CD14-positive monocyte (primary cell): ENCODE results near the gene NMT1. TPM values are rescaled to one million over a fixed set of nuclear protein-coding genes. Genes with fewer than 3 reads are reported as not detected.

Source experiments
- DNase-seq, 3 donors: peaks; one replicate each; pipeline ENCODE4 v3.0.0-alpha.2; 2011 to 2022
- H2AFZ ChIP-seq: 2 replicates; pipeline ENCODE4 v1.6.0; 2012; ENCODE audit warnings: mild to moderate bottlenecking, low read depth, low read length, inconsistent platforms; ENCODE audit not compliant: insufficient read depth, poor library complexity, severe bottlenecking
- H3K27ac ChIP-seq, 2 donors: 1 replicate in 1 of 2; 2 replicates in 1 of 2; pipeline ENCODE4 v1.5.1; 2012 to 2013; ENCODE audit warnings: low read length in 2 of 2, control low read depth in 1 of 2, inconsistent platforms in 1 of 2, low read depth in 1 of 2, mild to moderate bottlenecking in 1 of 2
- H3K27me3 ChIP-seq, 2 donors: one replicate each; pipeline versions ENCODE4 v1.6.0 to v1.6.1; 2011 to 2013; ENCODE audit warnings: low read length in 2 of 2; ENCODE audit not compliant: control insufficient read depth in 2 of 2, insufficient read depth in 2 of 2
- H3K36me3 ChIP-seq, 2 donors: replicated peaks in 1 of 2; 1 replicate in 1 of 2; 2 replicates in 1 of 2; pipeline versions ENCODE4 v1.5.1 to v1.6.1; 2012 to 2013; ENCODE audit warnings: low read length in 2 of 2, control low read depth in 1 of 2, inconsistent platforms in 1 of 2, mild to moderate bottlenecking in 1 of 2; ENCODE audit not compliant: insufficient read depth in 2 of 2, control insufficient read depth in 1 of 2
- H3K4me1 ChIP-seq, 2 donors: 1 replicate in 1 of 2; 2 replicates in 1 of 2; pipeline versions ENCODE4 v1.5.1 to v1.6.1; 2012 to 2013; ENCODE audit warnings: low read length in 2 of 2, control low read depth in 1 of 2, inconsistent platforms in 1 of 2, mild to moderate bottlenecking in 1 of 2, moderate library complexity in 1 of 2; ENCODE audit not compliant: insufficient read depth in 2 of 2, control insufficient read depth in 1 of 2
- H3K4me2 ChIP-seq: replicated peaks from 2 replicates; pipeline ENCODE3; 2012; ENCODE audit warnings: low read length, moderate library complexity, mild to moderate bottlenecking; ENCODE audit not compliant: poor library complexity, severe bottlenecking; ENCODE audit errors: extremely low read depth
- H3K4me3 ChIP-seq, 3 experiments: fragments of 200-600 bp in 1 of 3; sonication (generic) in 1 of 3; replicated peaks in 1 of 3; 1 replicate in 2 of 3; 2 replicates in 1 of 3; pipeline ENCODE4 v1.5.1; 2011 to 2013; ENCODE audit warnings: low read length in 3 of 3, mild to moderate bottlenecking in 3 of 3, control low read depth in 2 of 3, low read depth in 2 of 3, inconsistent platforms in 1 of 3, moderate library complexity in 1 of 3
- H3K79me2 ChIP-seq: 2 replicates; pipeline ENCODE4 v1.6.0; 2012; ENCODE audit warnings: mild to moderate bottlenecking, control low read depth, inconsistent platforms, low read length, moderate library complexity; ENCODE audit not compliant: insufficient read depth
- H3K9ac ChIP-seq: 2 replicates; pipeline ENCODE4 v1.6.0; 2017; ENCODE audit warnings: low read length, mild to moderate bottlenecking; ENCODE audit not compliant: insufficient read depth, poor library complexity, severe bottlenecking
- H3K9me3 ChIP-seq, 2 donors: replicated peaks in 1 of 2; 1 replicate in 1 of 2; 2 replicates in 1 of 2; pipeline versions ENCODE4 v1.5.1 to v1.6.1; 2012 to 2013; ENCODE audit warnings: low read length in 2 of 2, control low read depth in 1 of 2; ENCODE audit not compliant: control insufficient read depth in 1 of 2, insufficient read depth in 1 of 2
- H4K20me1 ChIP-seq: 2 replicates; pipeline ENCODE4 v1.6.0; 2012; ENCODE audit warnings: mild to moderate bottlenecking, low read length, control low read depth, moderate library complexity; ENCODE audit not compliant: insufficient read depth
- H3K27ac Mint-ChIP-seq, 7 donors: one replicate each; pipeline ENCODE4 v1.8.0; 2020; ENCODE audit warnings: mild to moderate bottlenecking in 7 of 7, mixed read lengths in 7 of 7, moderate library complexity in 6 of 7, inconsistent platforms in 2 of 7
- H3K27me3 Mint-ChIP-seq, 3 donors: one replicate each; pipeline ENCODE4 v1.8.0; 2021 to 2022; ENCODE audit warnings: low read depth in 3 of 3, mild to moderate bottlenecking in 3 of 3, mixed read lengths in 3 of 3, moderate library complexity in 3 of 3, inconsistent platforms in 1 of 3
- H3K36me3 Mint-ChIP-seq, 2 donors: one replicate each; pipeline ENCODE4 v1.8.0; 2020; ENCODE audit warnings: mixed read lengths in 2 of 2, inconsistent platforms in 1 of 2, mild to moderate bottlenecking in 1 of 2
- H3K4me1 Mint-ChIP-seq: one replicate; pipeline ENCODE4 v1.8.0; 2020; ENCODE audit warnings: mild to moderate bottlenecking, mixed read lengths
- H3K4me3 Mint-ChIP-seq, 2 donors: one replicate each; pipeline ENCODE4 v1.8.0; 2020; ENCODE audit warnings: mild to moderate bottlenecking in 2 of 2, mixed read lengths in 2 of 2, moderate library complexity in 1 of 2
- H3K9me3 Mint-ChIP-seq, 7 donors: one replicate each; pipeline ENCODE4 v1.8.0; 2020 to 2022; ENCODE audit warnings: mixed read lengths in 7 of 7, mild to moderate bottlenecking in 6 of 7, moderate library complexity in 6 of 7, inconsistent platforms in 2 of 7
- WGBS: methylation state at CpG from one replicate; pipeline ENCODE4 v1.1.5; 2013; ENCODE audit warnings: missing lambda C conversion rate; ENCODE audit not compliant: insufficient coverage; 5-methylcytosine and 5-hydroxymethylcytosine counted together
- intact Hi-C, 2 donors: fragments of 100-400 bp; cut with micrococcal nuclease; formaldehyde crosslinking; loops; one replicate each; pipeline versions ENCODE4 v1.15.0 to v1.15.1; 2023
- polyA plus RNA-seq, 3 donors: library from polyadenylated mRNA; depleted of rRNA in 1 of 3; unstranded in 2 of 3; stranded (reverse) in 1 of 3; fragments of 300-500 nt in 2 of 3; fragments of >200 nt in 1 of 3; fragmentation: Illumina TruSeq in 2 of 3; gene quantifications; 1 replicate in 2 of 3; 2 replicates in 1 of 3; pipeline ENCODE4 v1.2.3, GENCODE V29; 2012 to 2021
- TF ChIP-seq, protein P1 (sequence below): fragments of 200-600 bp; IDR thresholded peaks from one replicate; pipeline ENCODE4 v1.8.0; 2022; ENCODE audit warnings: antibody characterized with exemption, mild to moderate bottlenecking

Gene NMT1
- polyA plus RNA-seq, 3 donors = 27.2 to 50.2 (median 45.1) TPM

DNA sequence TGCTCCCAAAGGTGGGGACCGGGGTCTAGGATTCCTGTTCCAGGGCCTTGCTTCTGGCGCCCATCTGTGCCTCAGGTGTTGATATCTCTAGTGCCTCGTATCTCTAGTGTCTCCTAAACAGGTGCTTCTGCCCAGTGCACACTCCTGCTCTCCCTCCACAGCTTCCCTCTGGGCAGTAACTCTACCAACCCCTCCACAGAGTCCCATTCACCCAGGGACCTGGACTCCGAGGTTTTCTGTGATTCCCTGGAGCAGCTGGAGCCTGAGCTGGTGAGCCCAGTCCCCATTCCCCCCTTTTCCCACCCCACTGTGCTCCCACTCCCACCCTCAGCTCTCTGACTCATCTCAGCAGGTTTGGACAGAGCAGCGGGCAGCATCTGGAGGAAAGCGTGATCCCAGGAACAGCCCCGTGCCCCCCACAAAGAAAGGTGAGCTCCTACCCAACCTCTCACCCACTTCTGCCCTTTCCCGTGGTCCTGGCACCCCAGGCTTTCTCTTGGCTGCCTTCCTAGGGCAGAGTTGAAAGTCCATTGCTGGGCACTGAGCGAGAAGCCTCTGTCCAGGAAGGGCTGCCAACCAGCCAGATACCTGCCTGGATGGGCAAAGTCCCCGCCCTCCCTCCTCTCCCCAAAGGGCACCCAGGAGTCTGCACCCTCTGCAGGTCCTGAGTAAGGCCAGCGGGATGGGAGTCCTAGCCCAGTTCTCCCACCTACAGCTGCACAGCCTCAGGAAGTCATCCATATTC lies 76.6 kb downstream of the NMT1 start:
- Histone ChIP-seq H2AFZ (no peak overlapping the region), H3K4me3 (no peak overlapping the region), H3K27me3 (no peaks in the 10 kb centered on the region), H3K79me2 (peaks cover 5% of the 10 kb centered on the region), H3K27ac (no peak overlapping the region), H3K4me1 (peaks cover 12 to 20% of the 10 kb centered on the region in 2 donors), H3K36me3 (peaks cover 0 to 6% of the 10 kb centered on the region in 2 donors), H4K20me1 (no peaks in the 10 kb centered on the region), H3K4me2 (no peak overlapping the region), H3K9me3 (no peaks in the 10 kb centered on the region), H3K9ac (no peak overlapping the region)
- TF ChIP-seq, protein P1, sequence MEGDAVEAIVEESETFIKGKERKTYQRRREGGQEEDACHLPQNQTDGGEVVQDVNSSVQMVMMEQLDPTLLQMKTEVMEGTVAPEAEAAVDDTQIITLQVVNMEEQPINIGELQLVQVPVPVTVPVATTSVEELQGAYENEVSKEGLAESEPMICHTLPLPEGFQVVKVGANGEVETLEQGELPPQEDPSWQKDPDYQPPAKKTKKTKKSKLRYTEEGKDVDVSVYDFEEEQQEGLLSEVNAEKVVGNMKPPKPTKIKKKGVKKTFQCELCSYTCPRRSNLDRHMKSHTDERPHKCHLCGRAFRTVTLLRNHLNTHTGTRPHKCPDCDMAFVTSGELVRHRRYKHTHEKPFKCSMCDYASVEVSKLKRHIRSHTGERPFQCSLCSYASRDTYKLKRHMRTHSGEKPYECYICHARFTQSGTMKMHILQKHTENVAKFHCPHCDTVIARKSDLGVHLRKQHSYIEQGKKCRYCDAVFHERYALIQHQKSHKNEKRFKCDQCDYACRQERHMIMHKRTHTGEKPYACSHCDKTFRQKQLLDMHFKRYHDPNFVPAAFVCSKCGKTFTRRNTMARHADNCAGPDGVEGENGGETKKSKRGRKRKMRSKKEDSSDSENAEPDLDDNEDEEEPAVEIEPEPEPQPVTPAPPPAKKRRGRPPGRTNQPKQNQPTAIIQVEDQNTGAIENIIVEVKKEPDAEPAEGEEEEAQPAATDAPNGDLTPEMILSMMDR = no peak
- H3K27ac Mint-ChIP-seq = peak overlapping the region in 1 of 7 donors; percentile 15
- H3K4me1 Mint-ChIP-seq = peaks cover 18% of the 10 kb centered on the region
- no peak overlapping the region for H3K4me3 Mint-ChIP-seq
- H3K36me3 Mint-ChIP-seq = peaks cover 3 to 14% of the 10 kb centered on the region in 2 donors
- intact Hi-C loops = loop anchor here (10.0 kb wide), 2 partner anchors 247 to 363 kb away; no protein-coding TSS in a partner anchor
- WGBS = 98% methylated on average over 10 of the region's 11 CpGs
- no peaks in the 10 kb centered on the region for H3K9me3 Mint-ChIP-seq
- H3K27me3 Mint-ChIP-seq = peaks cover 0 to 2% (median 0%) of the 10 kb centered on the region in 3 donors
- no peak for DNase-seq

DNA sequence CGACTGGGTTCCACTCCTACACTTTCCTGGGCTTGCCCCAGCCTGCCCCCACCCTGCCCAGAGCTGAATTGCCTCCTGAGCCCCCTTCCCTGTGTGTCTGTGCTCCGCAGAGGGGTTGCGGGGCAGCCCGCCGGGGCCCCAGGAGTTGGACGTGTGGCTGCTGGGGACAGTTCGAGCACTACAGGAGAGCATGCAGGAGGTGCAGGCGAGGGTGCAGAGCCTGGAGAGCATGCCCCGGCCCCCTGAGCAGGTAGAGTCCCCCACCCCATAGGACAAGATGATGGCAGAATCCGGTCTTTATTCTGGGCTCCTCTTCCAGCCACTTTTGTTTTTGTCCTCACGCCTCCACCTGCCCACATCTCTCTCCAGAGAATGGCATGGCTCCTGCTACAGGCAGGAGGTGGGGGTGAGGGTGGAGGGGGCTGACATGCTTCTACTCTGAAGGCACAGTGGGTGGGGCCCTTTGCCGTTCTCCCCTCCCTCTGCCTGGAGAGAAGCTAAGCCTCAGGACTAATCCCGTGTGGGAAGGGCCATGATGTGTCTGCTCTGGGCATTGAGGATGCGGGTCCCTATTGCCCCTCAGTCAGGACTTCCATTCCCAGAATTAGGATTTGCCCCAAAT lies 77.9 kb downstream of the NMT1 start:
- H3K27ac ChIP-seq = no peak overlapping the region
- Mint-ChIP-seq H3K27ac (peak overlapping the region in 1 of 7 donors; percentile 79), H3K9me3 (no peaks in the 10 kb centered on the region), H3K27me3 (peaks cover 0 to 2% (median 0%) of the 10 kb centered on the region in 3 donors), H3K4me3 (no peak overlapping the region), H3K4me1 (peaks cover 18% of the 10 kb centered on the region), H3K36me3 (peaks cover 3 to 14% of the 10 kb centered on the region in 2 donors)
- H3K9me3 ChIP-seq = no peaks in the 10 kb centered on the region
- TF ChIP-seq, protein P1 = no peak
- no peak overlapping the region for H3K4me3 ChIP-seq
- H3K36me3 ChIP-seq = peaks cover 0 to 6% of the 10 kb centered on the region in 2 donors
- H3K4me2 ChIP-seq = no peak overlapping the region
- DNase-seq = no peak
- H3K9ac ChIP-seq = no peak overlapping the region
- no peak overlapping the region for H2AFZ ChIP-seq
- WGBS = 96% methylated on average over 7 of the region's 14 CpGs
- H4K20me1 ChIP-seq = no peaks in the 10 kb centered on the region
- H3K4me1 ChIP-seq = peaks cover 15 to 20% of the 10 kb centered on the region in 2 donors
- H3K27me3 ChIP-seq = no peaks in the 10 kb centered on the region
- peaks cover 5% of the 10 kb centered on the region for H3K79me2 ChIP-seq
- intact Hi-C loops = loop anchor here (10.0 kb wide), 2 partner anchors 246 to 364 kb away; no protein-coding TSS in a partner anchor
